HepG2 (cell line): Measurements from ENCODE around the gene PRKACB. TPM values are rescaled to one million over a fixed set of nuclear protein-coding genes. Genes with fewer than 3 reads are reported as not detected.

Source experiments
- ATAC-seq: fragments of 200-7000 bp; cut with Tn5 transposase; 3 replicates; pipeline ENCODE4 v1.9.1; 2020; ENCODE audit warnings: mild to moderate bottlenecking, moderate library complexity
- BruUV-seq: library from RNA; stranded (reverse); fragments of 400-500 nt; replicated peaks from 2 replicates; lab custom pipeline; 2021; lab: Mats Ljungman, UMichigan
- CTCF ChIA-PET: fragments of 300-600 bp; formaldehyde crosslinking; extraction: SDS; loops from one replicate; lab custom pipeline; 2021; ENCODE audit warnings: low total read pairs, inconsistent platforms, low intra/inter-chr PET ratio; lab: Yijun Ruan, JAX
- POLR2A ChIA-PET: fragments of 350-600 bp; sonication (Branson Sonifier 250); formaldehyde crosslinking; loops from one replicate; lab custom pipeline; 2020; ENCODE audit warnings: antibody characterized with exemption, inconsistent platforms; lab: Yijun Ruan, JAX
- DNase-seq: peaks from one replicate; pipeline ENCODE4 v3.0.0-alpha.2; 2015; ENCODE audit warnings: low spot score
- FAIRE-seq: peaks from 3 replicates; lab custom pipeline; 2011; peaks lifted over from hg19 to GRCh38; lab: Jason Lieb, UNC
- H2AFZ ChIP-seq: one replicate; pipeline ENCODE4 v1.6.1; 2011; ENCODE audit warnings: low read length, inconsistent platforms
- H3K27ac ChIP-seq: fragments of 300-600 bp; 3 replicates; pipeline ENCODE4 v1.8.0; 2011; ENCODE audit warnings: mixed run types, mild to moderate bottlenecking, mixed read lengths, low read length, inconsistent platforms; ENCODE audit not compliant: insufficient read depth; ENCODE audit errors: extremely low read length
- H3K27me3 ChIP-seq, 2 experiments: fragments of 200-600 bp in 1 of 2; 2 replicates in 1 of 2; 3 replicates in 1 of 2; pipeline versions ENCODE4 v1.6.0 to v1.8.0; 2011; ENCODE audit warnings: low read length in 2 of 2, mild to moderate bottlenecking in 2 of 2, moderate library complexity in 2 of 2, inconsistent platforms in 1 of 2; ENCODE audit not compliant: insufficient read depth in 2 of 2, control insufficient read depth in 1 of 2
- H3K36me3 ChIP-seq, 2 experiments: fragments of 200-600 bp in 1 of 2; replicated peaks in 1 of 2; 2 replicates in 1 of 2; 3 replicates in 1 of 2; pipeline versions ENCODE4 v1.5.1 to v1.8.0; 2011; ENCODE audit warnings: low read length in 2 of 2, inconsistent platforms in 1 of 2; ENCODE audit not compliant: insufficient read depth in 2 of 2, control insufficient read depth in 1 of 2
- H3K4me1 ChIP-seq: 2 replicates; pipeline ENCODE4 v1.5.1; 2012; ENCODE audit warnings: low read length, inconsistent platforms; ENCODE audit not compliant: insufficient read depth
- H3K4me2 ChIP-seq: 2 replicates; pipeline ENCODE4 v1.6.0; 2011; ENCODE audit warnings: low read depth, low read length, inconsistent platforms
- H3K4me3 ChIP-seq, 3 experiments: fragments of 200-600 bp in 1 of 3; sonication (generic), shearing (Covaris generic) in 1 of 3; replicated peaks in 1 of 3; 2 replicates each; pipeline ENCODE4 v1.5.1; 2011 to 2016; ENCODE audit warnings: low read length in 3 of 3, inconsistent platforms in 2 of 3, low read depth in 2 of 3, mild to moderate bottlenecking in 2 of 3, control low read depth in 1 of 3, mixed read lengths in 1 of 3; ENCODE audit not compliant: insufficient read depth in 1 of 3
- H3K79me2 ChIP-seq: one replicate; pipeline ENCODE4 v1.6.1; 2011; ENCODE audit warnings: low read length, inconsistent platforms; ENCODE audit not compliant: insufficient read depth
- H3K9ac ChIP-seq: 2 replicates; pipeline ENCODE4 v1.6.0; 2011; ENCODE audit warnings: mild to moderate bottlenecking, low read depth, low read length, inconsistent platforms; ENCODE audit not compliant: insufficient read depth
- H3K9me3 ChIP-seq: 2 replicates; pipeline ENCODE4 v1.5.1; 2012; ENCODE audit warnings: mild to moderate bottlenecking, low read length
- H4K20me1 ChIP-seq: 2 replicates; pipeline ENCODE4 v1.6.0; 2011; ENCODE audit warnings: inconsistent platforms, mild to moderate bottlenecking, low read length, moderate library complexity; ENCODE audit not compliant: insufficient read depth
- ARNT ChIP-seq: fragments of 450-650 bp; IDR thresholded peaks from 2 replicates; pipeline ENCODE4 v1.6.1; 2017
- ATF7 ChIP-seq, 2 experiments: fragments of 450-650 bp in 1 of 2; sonication (generic) in 1 of 2; formaldehyde crosslinking in 1 of 2; IDR thresholded peaks; 2 replicates each; pipeline versions ENCODE4 v1.4.0 to v1.6.1; 2016 to 2020; ENCODE audit warnings: antibody characterized with exemption in 1 of 2, mild to moderate bottlenecking in 1 of 2, missing genetic modification reagents in 1 of 2
- FOSL2 ChIP-seq: sonication (generic); formaldehyde crosslinking; IDR thresholded peaks from 2 replicates; pipeline ENCODE4 v1.4.0; 2020; ENCODE audit warnings: missing genetic modification reagents
- HOXA9 ChIP-seq: sonication (generic); formaldehyde crosslinking; IDR thresholded peaks from 2 replicates; pipeline ENCODE4 v1.8.1; 2022; ENCODE audit warnings: missing genetic modification reagents, mild to moderate bottlenecking, moderate library complexity, borderline replicate concordance
- MAFK ChIP-seq, 2 experiments: IDR thresholded peaks in 1 of 2; conservative IDR thresholded peaks in 1 of 2; 2 replicates each; pipeline ENCODE4 v1.6.1; 2011; ENCODE audit warnings: improper control_type of control experiment in 2 of 2, low read length in 2 of 2
- NFE2 ChIP-seq: sonication (generic); formaldehyde crosslinking; IDR thresholded peaks from 2 replicates; pipeline ENCODE4 v1.4.0; 2020; ENCODE audit warnings: missing genetic modification reagents
- NFE2L2 ChIP-seq: fragments of 150-350 bp; IDR thresholded peaks from 2 replicates; pipeline ENCODE4 v1.6.1; 2014; ENCODE audit warnings: low read length
- NR2F1 ChIP-seq, 2 experiments: fragments of 450-650 bp in 1 of 2; formaldehyde crosslinking in 1 of 2; IDR thresholded peaks; 2 replicates each; pipeline versions ENCODE4 v1.5.0 to v1.6.1; 2016 to 2020; ENCODE audit warnings: mild to moderate bottlenecking in 1 of 2, missing compliant biosample characterization in 1 of 2, missing genetic modification reagents in 1 of 2, moderate library complexity in 1 of 2
- SCMH1 ChIP-seq: sonication (generic); formaldehyde crosslinking; IDR thresholded peaks from 2 replicates; pipeline ENCODE4 v1.9.0; 2021; ENCODE audit warnings: missing genetic modification reagents, mild to moderate bottlenecking, borderline replicate concordance
- SP4 ChIP-seq: sonication (generic); formaldehyde crosslinking; IDR thresholded peaks from 2 replicates; pipeline ENCODE4 v1.8.1; 2023; ENCODE audit warnings: mild to moderate bottlenecking, missing genetic modification reagents
- ZBTB3 ChIP-seq: sonication (generic); formaldehyde crosslinking; IDR thresholded peaks from 2 replicates; pipeline ENCODE4 v1.4.0; 2020; ENCODE audit warnings: low read depth, mild to moderate bottlenecking, moderate library complexity, missing genetic modification reagents, borderline replicate concordance
- ZKSCAN8 ChIP-seq: IDR thresholded peaks from 2 replicates; pipeline ENCODE4 v1.6.1; 2016; ENCODE audit warnings: borderline replicate concordance, missing genetic modification reagents, missing compliant biosample characterization
- ZNF337 ChIP-seq: sonication (generic); formaldehyde crosslinking; IDR thresholded peaks from 2 replicates; pipeline ENCODE4 v1.5.1; 2020; ENCODE audit warnings: missing genetic modification reagents, low read depth, mild to moderate bottlenecking, borderline replicate concordance
- ZNF570 ChIP-seq: sonication (generic); formaldehyde crosslinking; IDR thresholded peaks from 2 replicates; pipeline ENCODE4 v1.4.0; 2020; ENCODE audit warnings: mild to moderate bottlenecking, missing genetic modification reagents, borderline replicate concordance
- WGBS: methylation state at CpG from one replicate; pipeline ENCODE4 v1.1.6; 2017; ENCODE audit warnings: low lambda C conversion rate; 5-methylcytosine and 5-hydroxymethylcytosine counted together
- in situ Hi-C: cut with HindIII; loops from 2 replicates; pipeline ENCODE4 v1.10.0; 2017; ENCODE audit warnings: low pct_unique_long_range_greater_than_20kb; ENCODE audit not compliant: extremely low pct_ligation_motif_present
- intact Hi-C: fragments of 100-400 bp; cut with micrococcal nuclease; formaldehyde crosslinking; loops from one replicate; pipeline ENCODE4 v1.10.0; 2022; ENCODE audit not compliant: unreplicated experiment
- polyA plus RNA-seq, 8 experiments: library from polyadenylated mRNA; depleted of rRNA in 3 of 8; stranded (reverse) in 7 of 8; unstranded in 1 of 8; fragments of >200 nt; fragmentation: Illumina TruSeq in 4 of 8; extraction: Trizol in 4 of 8; gene quantifications; 2 replicates each; pipeline versions ENCODE4 v1.2.1 to v1.2.3, GENCODE V29; 2011 to 2016; ENCODE audit warnings: low read depth in 4 of 8, missing spikeins in 1 of 8, mixed read lengths in 1 of 8; ENCODE audit not compliant: insufficient read depth in 1 of 8
- total RNA-seq, 5 experiments: library from RNA; depleted of rRNA; stranded (reverse); fragments of >200 nt; fragmentation: Illumina TruSeq; extraction: Trizol; gene quantifications; 2 replicates each; pipeline ENCODE4 v1.2.3, GENCODE V29; 2016; ENCODE audit warnings: low read depth in 1 of 5
- TF ChIP-seq, protein P1 (sequence below), 2 experiments: sonication (generic) in 1 of 2; formaldehyde crosslinking in 1 of 2; IDR thresholded peaks; 2 replicates each; pipeline versions ENCODE4 v1.4.0 to v1.6.1; 2016 to 2020; ENCODE audit warnings: borderline replicate concordance in 1 of 2, low read depth in 1 of 2, mild to moderate bottlenecking in 1 of 2, missing genetic modification reagents in 1 of 2
- TF ChIP-seq, protein P2 (sequence below): sonication (generic); formaldehyde crosslinking; IDR thresholded peaks from 2 replicates; pipeline ENCODE4 v1.4.0; 2020; ENCODE audit warnings: missing genetic modification reagents; ENCODE audit errors: not compliant biosample characterization
- TF ChIP-seq, protein P3 (sequence below), 2 experiments: fragments of 450-650 bp in 1 of 2; sonication (generic) in 1 of 2; formaldehyde crosslinking; IDR thresholded peaks; 2 replicates each; pipeline versions ENCODE4 v1.5.0 to v1.8.0; 2020 to 2022; ENCODE audit warnings: mild to moderate bottlenecking in 1 of 2, missing genetic modification reagents in 1 of 2

PRKACB gene
- total and polyA plus RNA-seq, 2 of the 13 experiments (the other 11 are each of a cell fraction or from before 2014, with no cell fraction given): 3.5 to 5.8 TPM

- FAIRE-seq: no peak
- intact Hi-C loops (no loop called here), in situ Hi-C loops (no loop called here)
- Histone ChIP-seq H2AFZ (no peak overlapping the region), H3K27me3 (no peaks in the 10 kb centered on the region), H3K36me3 (no peaks in the 10 kb centered on the region), H3K4me2 (no peak overlapping the region), H3K9ac (no peak overlapping the region), H3K79me2 (no peaks in the 10 kb centered on the region), H3K4me3 (no peak overlapping the region), H4K20me1 (no peaks in the 10 kb centered on the region), H3K27ac (no peak overlapping the region), H3K4me1 (peaks cover 12% of the 10 kb centered on the region), H3K9me3 (no peaks in the 10 kb centered on the region)
- POLR2A ChIA-PET: no interaction called here
- ATAC-seq: peak; percentile 82
- CTCF ChIA-PET: no interaction called here
- peak; percentile 37 for DNase-seq
- 98% methylated on average over 2 of the region's 3 CpGs for WGBS
- no TSS peak for BruUV-seq
- TF ChIP-seq, protein P1, sequence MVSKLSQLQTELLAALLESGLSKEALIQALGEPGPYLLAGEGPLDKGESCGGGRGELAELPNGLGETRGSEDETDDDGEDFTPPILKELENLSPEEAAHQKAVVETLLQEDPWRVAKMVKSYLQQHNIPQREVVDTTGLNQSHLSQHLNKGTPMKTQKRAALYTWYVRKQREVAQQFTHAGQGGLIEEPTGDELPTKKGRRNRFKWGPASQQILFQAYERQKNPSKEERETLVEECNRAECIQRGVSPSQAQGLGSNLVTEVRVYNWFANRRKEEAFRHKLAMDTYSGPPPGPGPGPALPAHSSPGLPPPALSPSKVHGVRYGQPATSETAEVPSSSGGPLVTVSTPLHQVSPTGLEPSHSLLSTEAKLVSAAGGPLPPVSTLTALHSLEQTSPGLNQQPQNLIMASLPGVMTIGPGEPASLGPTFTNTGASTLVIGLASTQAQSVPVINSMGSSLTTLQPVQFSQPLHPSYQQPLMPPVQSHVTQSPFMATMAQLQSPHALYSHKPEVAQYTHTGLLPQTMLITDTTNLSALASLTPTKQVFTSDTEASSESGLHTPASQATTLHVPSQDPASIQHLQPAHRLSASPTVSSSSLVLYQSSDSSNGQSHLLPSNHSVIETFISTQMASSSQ (IDR thresholded peaks at IDR 0.05; ENCODE audit: low read depth): no peak
- TF ChIP-seq, protein P1 (CRISPR knock-in tag; IDR thresholded peaks at IDR 0.05; ENCODE audit: borderline replicate concordance): no peak
- TF ChIP-seq, protein P2, sequence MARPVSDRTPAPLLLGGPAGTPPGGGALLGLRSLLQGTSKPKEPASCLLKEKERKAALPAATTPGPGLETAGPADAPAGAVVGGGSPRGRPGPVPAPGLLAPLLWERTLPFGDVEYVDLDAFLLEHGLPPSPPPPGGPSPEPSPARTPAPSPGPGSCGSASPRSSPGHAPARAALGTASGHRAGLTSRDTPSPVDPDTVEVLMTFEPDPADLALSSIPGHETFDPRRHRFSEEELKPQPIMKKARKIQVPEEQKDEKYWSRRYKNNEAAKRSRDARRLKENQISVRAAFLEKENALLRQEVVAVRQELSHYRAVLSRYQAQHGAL (CRISPR knock-in tag): no peak
- TF ChIP-seq ZBTB3 (CRISPR knock-in tag): no peak
- peak; percentile 64 for TF ChIP-seq FOSL2 (CRISPR knock-in tag)
- TF ChIP-seq ATF7 (IDR thresholded peaks at IDR 0.05): no peak
- TF ChIP-seq ATF7 (CRISPR knock-in tag; IDR thresholded peaks at IDR 0.05): no peak
- TF ChIP-seq MAFK (conservative IDR thresholded peaks at IDR 0.05 in 1 of 2, IDR thresholded peaks at IDR 0.05 in 1 of 2; ENCODE audit: low read length in 2 of 2): peak; percentile 54 to 68; a peak in 3 of 4 replicates
- no peak for TF ChIP-seq NR2F1 (CRISPR knock-in tag; IDR thresholded peaks at IDR 0.05)
- TF ChIP-seq HOXA9: no peak
- no peak for TF ChIP-seq ZNF570
- TF ChIP-seq SCMH1 (CRISPR knock-in tag): no peak
- peak; percentile 92; the same call in 1 of the 2 replicates for TF ChIP-seq NFE2
- TF ChIP-seq, protein P3, sequence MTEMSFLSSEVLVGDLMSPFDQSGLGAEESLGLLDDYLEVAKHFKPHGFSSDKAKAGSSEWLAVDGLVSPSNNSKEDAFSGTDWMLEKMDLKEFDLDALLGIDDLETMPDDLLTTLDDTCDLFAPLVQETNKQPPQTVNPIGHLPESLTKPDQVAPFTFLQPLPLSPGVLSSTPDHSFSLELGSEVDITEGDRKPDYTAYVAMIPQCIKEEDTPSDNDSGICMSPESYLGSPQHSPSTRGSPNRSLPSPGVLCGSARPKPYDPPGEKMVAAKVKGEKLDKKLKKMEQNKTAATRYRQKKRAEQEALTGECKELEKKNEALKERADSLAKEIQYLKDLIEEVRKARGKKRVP (CRISPR knock-in tag; IDR thresholded peaks at IDR 0.05): no peak
- TF ChIP-seq ZNF337 (CRISPR knock-in tag): no peak
- TF ChIP-seq NFE2L2: peak; percentile 96
- no peak for TF ChIP-seq ZKSCAN8 (CRISPR knock-in tag)
- no peak for TF ChIP-seq ARNT
- TF ChIP-seq SP4 (CRISPR knock-in tag): no peak
Measured at GRCh38 chr1:84103197-84103992, 40.7 kb upstream of the PRKACB start.
